GM19452 (cell line): ENCODE results near the gene CLMP.

ENCODE experiments used
- ATAC-seq: cut with Tn5 transposase; IDR thresholded peaks from one replicate; pipeline ENCODE4 v1.9.1; 2021; ENCODE audit not compliant: unreplicated experiment

The CLMP gene, protein sequence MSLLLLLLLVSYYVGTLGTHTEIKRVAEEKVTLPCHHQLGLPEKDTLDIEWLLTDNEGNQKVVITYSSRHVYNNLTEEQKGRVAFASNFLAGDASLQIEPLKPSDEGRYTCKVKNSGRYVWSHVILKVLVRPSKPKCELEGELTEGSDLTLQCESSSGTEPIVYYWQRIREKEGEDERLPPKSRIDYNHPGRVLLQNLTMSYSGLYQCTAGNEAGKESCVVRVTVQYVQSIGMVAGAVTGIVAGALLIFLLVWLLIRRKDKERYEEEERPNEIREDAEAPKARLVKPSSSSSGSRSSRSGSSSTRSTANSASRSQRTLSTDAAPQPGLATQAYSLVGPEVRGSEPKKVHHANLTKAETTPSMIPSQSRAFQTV

GRCh38 chr11:123195188-123196059 lies at the start of gene CLMP:
Gene CLMP, minus strand, starts transcription at chr11:123195248. Its CDS starts 308 bp downstream, at chr11:123194940.
- no peak for ATAC-seq

GRCh38 chr11:123241874-123242543 lies 47.0 kb upstream of the CLMP start:
- ATAC-seq, result no peak

GRCh38 chr11:123241294-123241693 lies 46.2 kb upstream of the CLMP start:
- ATAC-seq, result no peak

GRCh38 chr11:123239191-123240150 lies 44.4 kb upstream of the CLMP start:
- ATAC-seq, result no peak

DNA sequence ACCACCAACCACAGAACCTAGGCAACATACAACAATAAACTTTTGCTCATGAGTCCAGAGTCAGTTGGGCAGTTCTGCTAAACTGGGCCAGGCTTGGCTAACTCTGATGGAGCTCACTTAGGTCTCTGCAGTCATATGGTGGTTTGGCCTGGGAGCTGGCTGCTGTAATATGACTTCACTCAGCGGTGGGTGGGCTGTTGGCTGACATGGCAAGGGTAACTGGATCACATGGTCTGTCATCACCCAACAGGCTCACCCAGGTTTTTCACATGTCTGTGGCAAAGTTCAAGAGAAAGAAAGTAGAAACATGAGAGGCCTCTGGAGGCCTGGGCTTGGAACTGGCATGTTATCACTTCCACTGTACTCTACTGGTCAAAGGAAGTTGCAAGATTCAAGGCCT lies 43.2 kb upstream of the CLMP start:
- no peak for ATAC-seq

DNA sequence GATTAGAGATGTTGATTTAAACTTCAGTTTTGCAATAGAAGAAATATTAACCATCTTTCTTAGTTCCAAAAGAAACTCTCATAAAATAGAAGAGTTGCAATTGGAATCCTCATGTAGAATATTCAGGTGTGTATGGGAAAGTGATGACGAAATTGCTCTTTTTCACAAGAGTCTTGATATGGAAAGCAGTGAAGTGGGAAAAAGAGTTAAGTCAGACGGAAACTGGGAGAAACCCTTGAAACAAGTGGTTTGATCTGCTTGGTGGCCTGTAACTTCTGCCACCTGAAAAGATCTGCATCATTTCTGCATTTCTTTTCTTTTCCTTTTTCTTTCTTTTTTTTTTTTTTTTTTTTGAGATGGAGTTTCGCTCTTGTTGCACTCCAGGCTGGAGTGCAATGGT lies 41.8 kb upstream of the CLMP start:
- ATAC-seq, result no peak

- no peak for ATAC-seq
These were observed 40.7 kb upstream of the CLMP start for GRCh38 chr11:123235656-123236261.

- ATAC-seq, result no peak
These were observed 40.1 kb upstream of the CLMP start for GRCh38 chr11:123235117-123235655.

GRCh38 chr11:123233975-123234334 lies 38.9 kb upstream of the CLMP start:
- no peak for ATAC-seq

GRCh38 chr11:123233280-123233974 lies 38.4 kb upstream of the CLMP start:
- peak; percentile 98 for ATAC-seq

GRCh38 chr11:123231777-123232176 lies 36.7 kb upstream of the CLMP start:
- ATAC-seq, result no peak

GRCh38 chr11:123231256-123231655 lies 36.2 kb upstream of the CLMP start:
- no peak for ATAC-seq

DNA sequence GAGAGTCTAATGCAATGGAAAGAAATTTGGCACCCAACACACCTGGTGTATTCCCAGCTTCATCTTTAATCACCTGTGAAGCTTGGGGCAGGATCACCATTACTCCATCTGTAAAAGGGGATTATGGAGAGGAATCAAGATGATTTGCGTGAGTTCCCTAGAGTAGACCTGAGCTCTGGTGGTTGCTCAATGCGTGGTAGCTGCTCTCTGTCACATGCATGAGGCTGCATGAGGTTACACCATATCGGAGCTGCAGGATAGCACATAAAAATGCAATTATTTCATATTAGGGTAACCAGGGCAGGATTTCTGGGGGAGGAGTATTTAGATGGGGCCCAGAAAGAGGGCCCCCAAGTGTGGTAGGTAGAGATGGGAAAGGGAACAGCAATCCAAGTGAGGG lies 35.3 kb upstream of the CLMP start:
- no peak for ATAC-seq

- ATAC-seq, result no peak
These were observed 33.6 kb upstream of the CLMP start for GRCh38 chr11:123228496-123229163.

GRCh38 chr11:123227763-123228495 lies 32.9 kb upstream of the CLMP start:
- no peak for ATAC-seq

DNA sequence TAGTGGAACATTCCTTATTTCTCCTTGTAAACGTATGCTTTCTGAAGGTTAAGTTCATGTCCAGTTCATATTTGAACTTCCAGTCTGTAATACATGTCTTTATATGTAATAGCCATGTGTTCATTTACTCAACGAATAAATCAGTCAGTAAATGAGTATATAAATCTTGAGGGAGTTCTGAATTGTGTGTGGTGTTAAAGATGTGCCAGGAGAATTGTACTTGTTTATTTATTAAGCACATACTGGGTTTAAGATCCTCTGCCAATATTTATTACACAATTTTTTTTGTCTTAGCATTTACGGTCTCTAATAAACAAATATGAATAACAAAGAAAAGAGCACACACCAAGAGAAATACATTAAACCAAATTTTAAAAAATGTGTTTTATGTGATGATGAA lies 26.5 kb upstream of the CLMP start:
- no peak for ATAC-seq

- no peak for ATAC-seq
These were observed 26.1 kb upstream of the CLMP start for GRCh38 chr11:123221096-123221561.
